Fibroblast of skin of right biceps (primary cell): Measurements from ENCODE around the gene DBH.
A peak's percentile ranks its signal among the peaks of the same experiment; 100 is the strongest.

Source experiments
- DNase-seq: peaks from one replicate; pipeline ENCODE4 v3.0.0-alpha.2; 2013

The DBH gene

GRCh38 chr9:133685653-133686609, 49.8 kb downstream of the DBH start:
- no peak for DNase-seq

- DNase-seq: no peak
Observed at GRCh38 chr9:133686642-133687575, 50.7 kb downstream of the DBH start.

DNA sequence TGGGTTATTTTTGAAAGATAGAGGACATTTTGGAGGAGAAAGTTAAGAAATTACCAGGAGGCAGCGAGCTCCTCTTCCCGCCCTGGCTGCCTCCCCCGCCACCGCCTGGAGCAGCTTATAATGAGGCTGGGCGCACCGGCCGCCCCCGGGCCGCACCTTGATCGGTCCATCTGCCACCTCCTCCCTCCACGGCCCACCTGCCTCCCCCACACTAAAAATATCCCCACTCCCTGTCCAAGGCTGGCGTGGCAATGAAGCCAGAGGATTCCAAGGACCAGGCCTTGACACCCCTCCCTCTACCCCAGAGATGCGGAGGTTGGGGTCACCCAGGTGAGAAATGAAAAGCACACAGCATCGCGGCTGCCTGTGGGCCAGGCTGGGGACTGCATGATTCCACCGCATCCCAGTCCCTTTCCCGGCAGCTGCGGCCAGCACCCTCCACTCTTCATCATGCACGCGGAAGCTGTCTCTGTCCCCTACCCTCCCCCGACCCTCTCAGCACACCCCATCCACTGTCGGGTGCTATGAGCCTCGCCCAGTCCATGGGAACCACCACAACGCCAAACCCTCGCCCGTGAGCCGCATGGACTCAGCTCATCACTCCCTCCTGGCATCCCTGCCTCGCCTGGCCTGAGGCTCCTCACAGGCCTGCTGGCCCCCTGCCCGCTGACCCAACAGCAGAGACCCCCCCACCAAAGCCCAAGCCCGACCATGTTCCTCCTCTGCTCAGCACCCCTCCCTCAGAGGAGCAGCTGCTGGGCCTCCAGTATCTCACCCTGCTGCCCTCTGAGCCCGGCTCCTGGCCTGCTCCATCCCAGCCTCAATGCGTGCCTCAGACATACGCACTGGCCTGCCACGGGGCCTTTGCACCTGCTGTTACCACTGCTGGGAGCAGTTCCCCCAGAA, 51.9 kb downstream of the DBH start:
- no peak for DNase-seq

- no peak for DNase-seq
Observed at GRCh38 chr9:133689151-133689763, 53.1 kb downstream of the DBH start.

- DNase-seq: no peak
Observed at GRCh38 chr9:133690081-133690561, 54.0 kb downstream of the DBH start.

DNA sequence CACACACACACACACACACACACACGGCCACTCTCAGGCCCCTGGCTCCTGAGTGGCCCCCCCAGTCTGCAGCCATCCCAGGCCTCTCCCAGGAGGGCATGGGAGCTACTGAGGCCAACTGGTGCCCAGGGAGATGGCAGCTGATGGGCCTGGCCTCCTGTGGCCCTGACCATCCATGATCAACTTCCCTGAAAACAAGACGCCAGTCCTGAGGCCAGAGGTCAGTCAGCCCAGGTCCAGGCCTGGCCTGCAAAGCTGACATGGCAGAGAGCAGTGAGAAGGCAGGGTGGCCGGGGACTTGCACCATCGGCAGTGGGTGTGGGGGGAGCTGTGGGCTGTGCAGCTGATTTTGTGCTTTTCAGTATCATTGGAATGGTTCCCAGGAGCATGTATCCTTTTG, 55.0 kb downstream of the DBH start:
- no peak for DNase-seq

- peak; percentile 39 for DNase-seq
Observed at GRCh38 chr9:133691626-133692363, 55.6 kb downstream of the DBH start.

GRCh38 chr9:133692364-133692985, 56.3 kb downstream of the DBH start:
- DNase-seq: no peak

- DNase-seq: no peak
Observed at GRCh38 chr9:133693116-133693515, 57.0 kb downstream of the DBH start.

DNA sequence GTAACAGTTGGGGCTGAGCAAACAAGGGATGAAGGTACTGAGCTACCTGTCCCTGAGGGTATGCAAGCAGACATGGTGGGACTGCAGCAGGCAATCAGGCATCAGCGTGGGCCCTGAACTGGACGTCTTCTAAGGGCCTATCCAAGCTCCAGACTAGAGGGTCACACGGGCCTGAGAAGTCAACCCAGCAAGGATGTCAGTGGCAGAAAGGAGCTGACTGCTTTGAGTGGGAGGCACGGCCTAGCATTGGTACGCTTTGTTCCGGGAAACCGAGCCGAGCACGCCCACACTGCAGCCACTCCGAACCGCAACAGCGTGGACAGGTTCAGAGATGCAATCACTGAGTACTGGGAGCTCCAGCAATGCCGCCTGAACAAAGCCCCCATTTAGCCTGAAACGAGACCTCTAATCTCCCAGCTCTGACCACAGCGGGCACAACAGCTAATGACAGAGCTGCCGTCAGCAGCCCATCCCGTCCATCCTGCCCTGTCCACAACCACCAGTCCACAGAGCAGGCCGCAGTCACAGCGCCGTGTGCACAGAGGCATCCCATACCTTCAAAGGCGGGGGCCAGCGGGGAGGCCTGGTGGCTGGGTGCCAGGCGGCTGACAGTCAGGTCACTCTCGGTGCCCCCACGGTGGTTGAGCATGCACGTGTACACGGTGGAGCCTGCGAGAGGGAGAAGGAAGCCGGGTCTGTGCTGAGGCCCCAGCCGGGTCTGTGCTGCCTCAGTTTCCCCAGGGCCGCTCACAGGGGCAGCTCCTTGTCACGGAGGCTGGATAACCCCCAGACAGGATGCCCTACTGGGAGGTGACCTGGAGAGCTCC, 57.8 kb downstream of the DBH start:
- no peak for DNase-seq

DNA sequence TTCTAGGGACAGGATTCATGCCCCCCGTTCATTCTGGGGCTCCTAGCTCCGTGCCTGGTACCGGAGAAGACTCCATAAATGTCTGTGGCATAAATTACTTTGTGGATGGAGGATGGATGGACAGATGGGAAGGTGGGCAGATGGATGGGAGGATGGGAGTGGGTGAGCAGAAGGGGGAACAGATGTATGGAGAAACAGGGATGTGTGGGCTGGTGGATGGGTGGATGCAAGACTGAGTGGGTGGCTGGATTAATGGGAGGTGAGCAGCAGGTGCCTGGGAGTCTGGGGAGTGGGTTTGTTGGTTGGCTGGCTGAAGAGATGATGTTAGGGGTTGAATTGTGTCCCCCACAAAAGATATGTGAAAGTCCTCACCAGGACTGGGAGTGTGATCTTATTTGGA, 58.5 kb downstream of the DBH start:
- no peak for DNase-seq

- DNase-seq: no peak
Observed at GRCh38 chr9:133696071-133696472, 59.9 kb downstream of the DBH start.

DNA sequence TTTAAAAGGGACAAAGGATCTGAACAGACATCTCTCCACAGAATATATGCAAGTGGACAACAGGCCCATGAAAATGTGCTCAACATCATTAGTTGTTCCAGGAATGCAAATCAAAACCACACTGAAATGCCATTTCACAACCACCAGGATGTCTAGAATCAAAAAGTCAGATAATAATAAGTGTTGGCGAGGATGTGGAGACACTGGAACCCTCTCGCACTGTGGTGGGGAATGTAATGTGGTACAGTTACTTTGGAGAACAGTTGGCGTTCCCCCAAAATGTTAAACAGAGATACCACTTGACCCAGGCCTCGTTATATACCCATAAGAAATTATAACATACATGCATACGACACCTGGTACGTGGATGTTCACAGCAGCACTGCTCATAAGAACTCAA, 63.4 kb downstream of the DBH start:
- no peak for DNase-seq

GRCh38 chr9:133700819-133701320, 64.7 kb downstream of the DBH start:
- DNase-seq: no peak

GRCh38 chr9:133701321-133701980, 65.3 kb downstream of the DBH start:
- DNase-seq: no peak

- DNase-seq: peak; percentile 76
Observed at GRCh38 chr9:133701981-133702797, 66.0 kb downstream of the DBH start.

DNA sequence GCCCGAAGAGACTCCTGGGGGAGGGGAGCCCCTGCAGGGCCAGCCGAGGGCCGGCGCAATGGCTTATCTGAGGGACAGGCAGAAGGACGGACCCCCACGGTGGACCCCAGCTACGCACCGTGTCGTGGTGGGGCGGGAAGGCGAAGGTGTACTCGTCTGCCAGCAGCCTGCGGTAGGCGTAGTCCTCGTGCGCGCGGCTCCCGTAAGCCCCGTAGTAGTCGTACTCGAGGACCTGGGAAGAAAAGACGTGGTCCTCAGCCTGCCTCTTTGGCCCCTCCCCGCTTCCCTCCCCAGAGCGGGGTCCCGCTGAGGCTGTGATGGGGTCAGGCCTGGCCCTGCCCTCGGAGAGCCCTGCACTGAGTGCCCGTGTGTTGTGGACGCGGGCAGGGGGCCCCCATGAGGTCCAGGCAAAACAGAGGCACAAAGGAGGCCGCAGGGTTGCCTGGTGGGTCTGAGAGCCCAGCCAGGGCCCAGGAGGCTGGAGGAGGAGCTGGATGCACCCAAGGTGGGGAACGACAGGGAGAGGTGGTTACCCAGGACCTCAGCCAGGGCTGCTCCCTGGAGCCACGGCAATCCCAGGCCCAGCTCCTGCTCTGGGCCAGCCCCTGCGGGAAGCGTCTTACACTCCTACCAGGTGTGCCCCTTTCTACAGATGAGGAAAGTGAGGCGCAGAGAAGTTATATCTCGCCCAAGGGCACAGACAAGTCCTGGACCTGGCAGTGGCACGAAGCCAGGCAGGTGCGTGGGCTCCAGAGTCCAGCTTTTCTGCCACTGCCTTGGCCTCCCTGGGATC, 66.8 kb downstream of the DBH start:
- no peak for DNase-seq
